SK-N-SH treated with all-trans-retinoic acid at 6 μM for 48 hours (cell line): ENCODE measurements around the gene ADAM8.

Experiments
- ESRRG ChIP-seq: fragments of 250-450 bp; sonication (Bioruptor Pico); IDR thresholded peaks from 2 replicates; pipeline ENCODE4 v1.6.1; 2021; ENCODE audit warnings: mild to moderate bottlenecking
- PATZ1 ChIP-seq: fragments of 250-450 bp; sonication (Bioruptor Pico); IDR thresholded peaks from 2 replicates; pipeline ENCODE4 v1.8.0; 2020; ENCODE audit warnings: mild to moderate bottlenecking, moderate library complexity, borderline replicate concordance

GRCh38 chr10:133264461-133264860, 12.2 kb downstream of the ADAM8 start:
- TF ChIP-seq ESRRG (no peak), PATZ1 (no peak)
